Measurements from ENCODE around the gene CRTAC1.

Gene CRTAC1

GRCh38 chr10:97974526-97975525, 55.6 kb downstream of the CRTAC1 start:
- DNase-seq (ENCODE audit: low read depth in 2 of 2): no peak

- DNase-seq (ENCODE audit: low read depth in 2 of 2): no peak
These were observed 56.3 kb downstream of the CRTAC1 start for GRCh38 chr10:97974100-97974499.

GRCh38 chr10:97969538-97970079, 60.8 kb downstream of the CRTAC1 start:
- no peak for DNase-seq (ENCODE audit: low read depth in 2 of 2)

- no peak for DNase-seq (ENCODE audit: low read depth in 2 of 2)
These were observed 65.7 kb downstream of the CRTAC1 start for GRCh38 chr10:97964748-97965147.

- DNase-seq (ENCODE audit: low read depth in 2 of 2): no peak
These were observed 68.5 kb downstream of the CRTAC1 start for GRCh38 chr10:97961945-97962344.

- DNase-seq (ENCODE audit: low read depth in 2 of 2): no peak
These were observed 70.0 kb downstream of the CRTAC1 start for GRCh38 chr10:97960269-97961056.

- DNase-seq (ENCODE audit: low read depth in 2 of 2): no peak
These were observed 81.0 kb downstream of the CRTAC1 start for GRCh38 chr10:97949462-97949861.

- DNase-seq (ENCODE audit: low read depth in 2 of 2): no peak
These were observed 81.6 kb downstream of the CRTAC1 start for GRCh38 chr10:97948822-97949221.

GRCh38 chr10:97944772-97945171, 85.6 kb downstream of the CRTAC1 start:
- DNase-seq (ENCODE audit: low read depth in 2 of 2): no peak

GRCh38 chr10:97943294-97943693, 87.1 kb downstream of the CRTAC1 start:
- no peak for DNase-seq (ENCODE audit: low read depth in 2 of 2)

- DNase-seq (ENCODE audit: low read depth in 2 of 2): no peak
These were observed 89.9 kb downstream of the CRTAC1 start for GRCh38 chr10:97940534-97940933.

GRCh38 chr10:97939446-97939990, 90.9 kb downstream of the CRTAC1 start:
- DNase-seq (ENCODE audit: low read depth in 2 of 2): no peak

- DNase-seq (ENCODE audit: low read depth in 2 of 2): no peak
These were observed 92.5 kb downstream of the CRTAC1 start for GRCh38 chr10:97937928-97938327.

GRCh38 chr10:97937054-97937453, 93.4 kb downstream of the CRTAC1 start:
- no peak for DNase-seq (ENCODE audit: low read depth in 2 of 2)

GRCh38 chr10:97936126-97936525, 94.3 kb downstream of the CRTAC1 start:
- DNase-seq (ENCODE audit: low read depth in 2 of 2): no peak

- no peak for DNase-seq (ENCODE audit: low read depth in 2 of 2)
These were observed 97.4 kb downstream of the CRTAC1 start for GRCh38 chr10:97932932-97933530.

GRCh38 chr10:97931041-97931440, 99.4 kb downstream of the CRTAC1 start:
- no peak for DNase-seq (ENCODE audit: low read depth in 2 of 2)

GRCh38 chr10:97928897-97929296, 101.5 kb downstream of the CRTAC1 start:
- DNase-seq (ENCODE audit: low read depth in 2 of 2): no peak

GRCh38 chr10:97927622-97928021, 102.8 kb downstream of the CRTAC1 start:
- DNase-seq (ENCODE audit: low read depth in 2 of 2): no peak

- no peak for DNase-seq (ENCODE audit: low read depth in 2 of 2)
These were observed 104.4 kb downstream of the CRTAC1 start for GRCh38 chr10:97926055-97926454.

- no peak for DNase-seq (ENCODE audit: low read depth in 2 of 2)
These were observed 105.0 kb downstream of the CRTAC1 start for GRCh38 chr10:97925308-97925938.

All from activated CD8-positive, alpha-beta memory T cell treated with anti-CD3 and anti-CD28 coated beads for 4 hours (primary cell).